GM10847 (cell line): ENCODE results near the gene RFX3.

Experiments used
- POLR2A ChIP-seq: IDR thresholded peaks from 2 replicates; pipeline ENCODE4 v1.6.1; 2011; ENCODE audit not compliant: insufficient read length; ENCODE audit errors: extremely low read depth

The RFX3 gene

DNA sequence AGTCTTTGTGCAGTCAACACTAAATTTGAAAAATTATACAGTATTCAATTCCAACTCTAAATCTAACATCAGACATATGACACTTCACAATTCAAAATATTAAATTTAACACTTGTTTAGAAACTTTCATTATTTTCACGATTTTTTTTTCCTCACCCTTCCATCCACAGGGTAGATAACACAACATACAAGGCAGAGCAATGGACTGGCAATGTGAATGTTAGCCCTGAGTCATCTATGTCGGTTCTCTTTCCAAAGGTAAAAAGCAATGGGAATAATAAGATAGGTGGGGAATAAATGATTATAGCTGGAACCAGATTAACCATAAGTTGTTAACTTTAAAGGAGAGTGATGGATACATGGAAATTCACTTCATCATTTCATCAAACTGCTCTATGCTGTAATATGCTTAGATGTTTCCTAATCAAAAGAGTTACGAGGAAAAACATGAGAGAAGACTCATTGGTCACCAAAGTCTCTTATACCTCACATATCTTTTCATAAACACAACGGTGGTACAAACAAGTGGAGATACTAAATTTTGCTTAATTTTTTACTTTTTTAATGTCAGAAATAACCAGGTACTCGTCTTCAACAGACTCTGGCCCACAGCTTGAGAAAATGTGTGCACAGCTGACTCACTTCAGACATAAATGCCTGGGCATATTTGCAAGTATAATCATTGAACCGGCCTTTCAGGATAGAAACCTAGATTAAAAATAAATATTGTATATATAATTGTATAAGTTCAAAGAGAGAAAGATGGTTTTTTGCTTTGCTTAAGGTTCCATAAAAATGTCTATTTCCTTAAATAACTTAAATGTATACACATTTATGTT is 23.0 kb downstream of the RFX3 start:
- TF ChIP-seq POLR2A = no peak

DNA sequence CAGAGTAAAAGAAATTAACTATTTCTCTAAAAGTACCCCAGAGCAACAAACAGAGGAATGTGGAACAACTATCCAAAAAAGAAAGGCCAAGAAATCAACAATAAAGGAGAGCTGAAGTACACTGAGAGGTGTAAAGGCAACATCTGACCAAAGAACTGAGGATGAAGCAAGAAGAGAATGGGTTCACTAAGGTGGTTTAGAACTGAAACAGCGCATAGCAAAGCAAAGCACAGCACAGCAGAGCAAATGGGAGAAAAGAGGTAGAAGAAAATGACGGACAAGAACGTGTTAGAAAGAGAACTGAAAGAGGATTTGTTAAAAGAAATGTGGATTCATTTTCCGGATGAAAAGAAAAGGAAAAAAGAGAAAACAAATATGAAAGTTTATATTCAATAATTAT is 25.8 kb downstream of the RFX3 start:
- no peak for TF ChIP-seq POLR2A

DNA sequence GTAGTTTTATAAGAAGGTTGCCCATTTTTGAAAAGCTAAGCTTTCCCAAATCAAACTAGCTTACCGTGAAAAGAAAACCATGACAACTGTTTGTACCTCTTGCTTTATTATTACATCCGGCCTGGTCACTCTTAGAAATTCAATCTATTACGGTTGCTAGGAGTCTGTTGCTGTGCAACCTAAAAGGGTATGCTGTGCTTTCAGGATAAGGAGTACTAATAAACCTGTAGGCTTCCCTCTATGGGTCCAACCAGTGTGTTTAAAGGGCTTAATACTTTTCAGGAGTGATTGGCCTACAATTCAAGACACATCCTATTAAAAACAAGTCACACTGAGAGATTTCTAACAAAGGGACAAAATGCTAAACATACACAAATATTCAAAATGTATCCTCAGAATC is 27.1 kb downstream of the RFX3 start:
- no peak for TF ChIP-seq POLR2A

DNA sequence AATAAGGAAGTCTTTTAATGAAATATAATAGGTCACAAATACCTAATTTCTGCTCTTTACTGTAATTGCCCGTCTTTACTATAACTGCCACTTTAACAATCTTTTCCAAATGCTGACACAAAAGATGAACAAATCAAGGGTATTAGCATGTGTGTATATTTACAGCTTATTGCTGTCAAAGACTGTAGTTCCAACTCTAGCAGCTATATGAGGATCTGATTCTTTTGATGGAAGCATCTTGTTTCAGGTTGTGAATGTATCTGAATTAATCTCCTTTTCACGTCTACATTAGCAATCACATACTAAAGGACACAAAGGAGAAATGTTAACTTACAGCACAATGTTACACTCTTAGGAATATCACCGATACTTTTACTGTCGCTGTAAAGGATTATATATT is 27.9 kb downstream of the RFX3 start:
- no peak for TF ChIP-seq POLR2A

DNA sequence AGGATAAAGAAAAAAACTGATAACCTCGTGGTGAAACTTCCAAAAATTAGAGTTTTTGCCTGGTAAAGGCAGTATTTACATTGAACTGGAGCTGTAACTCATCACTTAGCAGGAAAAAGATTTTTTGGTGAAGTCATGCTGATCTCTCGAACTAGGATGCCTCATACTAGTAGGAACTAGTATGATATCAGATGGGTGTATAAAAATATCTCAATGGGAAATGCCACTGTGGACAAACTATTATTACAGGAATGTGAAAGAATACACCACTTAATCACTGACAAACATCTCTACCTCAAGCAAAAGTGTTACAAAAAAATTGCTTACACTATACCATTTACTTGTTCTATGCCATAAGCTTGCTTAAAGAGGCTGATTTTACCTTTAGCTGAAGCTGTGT is 28.4 kb downstream of the RFX3 start:
- TF ChIP-seq POLR2A = no peak

DNA sequence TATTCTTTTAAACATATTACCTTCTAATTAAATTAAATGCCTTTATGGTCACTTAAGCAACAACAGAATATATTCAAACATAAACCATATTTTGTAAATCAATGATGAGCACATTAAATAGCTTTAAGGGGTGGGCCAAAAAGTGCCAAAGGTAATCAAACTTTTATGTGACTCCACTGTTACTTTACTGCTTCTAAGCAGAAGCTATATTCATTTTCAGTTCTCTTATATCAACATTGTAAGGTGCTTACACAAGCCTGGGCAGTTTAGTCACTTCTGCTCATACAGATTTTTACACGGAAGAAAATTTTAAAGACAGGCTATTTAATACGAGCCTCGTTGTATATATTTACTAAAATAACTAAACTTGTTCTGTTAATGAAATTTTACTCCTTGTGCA is 29.9 kb downstream of the RFX3 start:
- TF ChIP-seq POLR2A = no peak

DNA sequence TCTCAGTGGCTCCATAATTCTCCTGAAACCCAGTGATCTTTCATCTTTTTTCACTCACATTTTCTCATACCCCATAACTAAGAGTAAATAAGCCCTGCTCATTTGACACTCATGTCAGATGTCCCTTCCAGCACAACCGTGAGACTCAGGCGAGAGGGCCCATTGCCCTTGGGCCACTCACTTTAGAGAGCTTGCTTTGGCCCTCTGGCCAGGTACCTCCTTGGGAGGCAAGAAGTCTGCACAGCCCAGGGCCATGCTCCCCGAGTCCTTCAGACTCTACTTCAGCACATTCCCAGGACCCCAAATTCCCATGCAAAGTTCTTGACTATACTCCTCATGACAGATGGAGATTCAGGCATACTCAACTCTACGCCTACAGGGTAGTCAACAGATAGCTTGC is 33.6 kb downstream of the RFX3 start:
- no peak for TF ChIP-seq POLR2A

DNA sequence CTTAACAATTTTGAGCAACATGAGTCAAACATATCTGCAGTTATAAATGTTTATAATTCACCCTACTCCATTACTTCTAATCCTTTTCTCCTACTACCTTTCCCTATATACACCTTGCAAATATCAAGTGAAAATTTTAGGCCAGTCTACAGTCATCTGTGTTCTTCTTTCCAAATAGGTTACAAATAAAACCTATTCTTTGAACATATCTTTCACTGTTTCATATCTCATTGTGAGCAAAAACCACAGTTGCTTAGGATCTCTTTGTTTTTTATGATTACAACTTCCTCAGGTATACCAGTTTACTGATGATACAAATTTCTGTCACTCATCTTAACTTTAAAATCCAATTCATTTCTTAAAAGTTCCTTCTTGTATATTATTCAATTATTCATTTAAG is 34.4 kb downstream of the RFX3 start:
- TF ChIP-seq POLR2A = no peak

DNA sequence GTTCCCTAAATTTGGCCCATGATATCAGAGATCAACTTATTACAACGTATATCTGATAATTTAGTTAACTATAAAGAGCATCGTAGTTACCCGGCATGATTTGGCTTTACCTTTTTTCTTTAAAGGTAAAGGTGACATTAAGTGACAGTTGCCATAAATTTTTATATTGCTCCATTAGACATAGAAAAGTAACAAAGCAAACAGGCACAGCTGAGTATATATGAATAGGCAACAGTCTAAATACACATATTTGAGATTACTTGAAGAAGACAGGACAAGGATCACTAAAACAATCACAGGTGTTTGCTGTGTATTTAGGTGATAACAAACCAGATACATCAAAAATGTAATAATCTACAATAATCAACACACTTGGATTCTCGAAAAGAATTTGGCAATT is 34.8 kb downstream of the RFX3 start:
- no peak for TF ChIP-seq POLR2A

DNA sequence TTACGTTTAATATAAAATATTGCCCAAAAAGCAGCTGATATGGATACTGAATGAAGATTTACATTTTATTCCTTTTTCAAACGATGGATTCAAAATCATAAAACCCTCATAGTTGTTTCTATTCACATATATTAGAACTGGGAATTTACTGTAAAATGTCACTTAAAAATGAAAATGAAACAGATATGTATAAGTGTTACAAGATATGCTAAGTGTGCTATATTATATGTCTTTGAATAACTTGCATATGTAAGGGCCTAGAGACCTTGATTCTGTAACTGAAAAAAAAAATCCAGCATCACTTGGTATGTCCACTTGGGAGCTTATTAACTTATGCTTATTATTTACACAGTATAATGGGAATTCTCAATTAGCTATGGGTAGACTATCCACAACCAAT is 43.2 kb downstream of the RFX3 start:
- TF ChIP-seq POLR2A = no peak

DNA sequence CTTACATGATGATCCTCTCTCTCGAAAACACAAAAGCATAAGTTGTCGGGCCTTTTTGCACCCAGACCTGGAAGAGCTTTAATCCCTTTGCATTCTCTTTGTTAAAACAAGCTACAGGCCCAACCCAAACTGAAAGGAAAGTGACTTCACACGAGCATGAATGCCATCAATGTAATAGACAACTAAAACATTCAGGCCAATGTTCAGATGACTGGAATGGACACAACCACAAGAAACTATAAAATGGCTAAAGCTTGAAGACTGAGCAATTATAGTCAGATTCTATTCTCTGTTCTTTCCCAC is 45.5 kb downstream of the RFX3 start:
- no peak for TF ChIP-seq POLR2A

DNA sequence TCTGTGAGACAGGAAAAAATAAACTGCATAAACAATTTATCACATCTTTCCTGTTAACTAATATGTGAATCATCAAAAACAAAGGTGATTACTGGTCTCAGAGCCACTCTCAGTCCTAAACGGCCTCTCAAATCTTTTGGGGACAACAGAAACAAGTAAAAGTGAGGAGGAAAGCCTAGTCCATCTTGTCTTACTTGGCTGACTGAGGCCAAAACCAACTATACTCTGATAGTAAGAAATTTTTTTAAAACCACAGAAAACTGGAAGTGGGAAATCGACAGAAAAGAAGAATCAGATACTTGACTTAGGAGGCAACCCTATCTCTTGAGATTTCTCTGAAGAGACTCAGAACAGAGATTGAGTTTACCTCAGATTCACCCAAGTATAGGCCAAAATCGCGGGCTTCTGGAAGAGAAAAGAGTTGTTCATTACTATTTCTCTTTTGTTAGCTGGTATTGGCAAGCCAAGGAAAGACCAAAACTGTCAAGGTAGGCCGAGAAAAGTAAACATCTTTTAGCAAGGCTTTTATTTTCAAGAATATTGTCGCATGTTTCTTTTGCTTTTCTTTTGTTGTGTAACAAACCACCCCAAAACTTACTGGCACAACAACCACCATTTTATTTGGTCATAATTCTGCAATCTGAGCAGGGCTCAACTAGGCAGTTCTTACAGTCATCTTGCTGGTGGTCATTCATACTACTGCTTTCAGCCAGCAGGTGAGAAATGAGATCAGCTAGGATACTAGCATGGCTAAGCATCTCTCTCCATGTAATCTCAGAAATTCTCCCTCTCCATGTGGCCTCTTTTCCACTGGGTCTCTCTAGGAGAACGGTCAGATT is 46.1 kb downstream of the RFX3 start:
- TF ChIP-seq POLR2A = no peak

DNA sequence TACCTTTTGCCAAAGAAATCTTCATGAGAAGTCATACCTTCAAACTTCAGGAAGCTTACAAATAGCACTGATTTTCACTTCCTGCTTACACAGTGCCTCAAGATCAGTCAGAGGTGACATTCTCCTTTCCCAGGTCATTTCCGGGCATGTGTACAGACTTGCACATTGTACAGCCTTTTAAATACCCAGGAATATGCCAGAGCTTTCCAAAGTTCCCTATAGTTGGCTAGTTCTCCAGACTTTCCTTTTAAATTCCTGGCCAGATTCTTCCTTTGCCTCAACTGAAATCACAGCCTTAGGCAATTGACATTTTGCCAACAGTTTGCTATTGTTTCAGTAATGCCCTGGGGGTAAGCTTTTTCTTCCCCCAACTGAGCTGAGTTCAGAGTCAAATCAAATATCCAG is 47.2 kb downstream of the RFX3 start:
- TF ChIP-seq POLR2A = no peak

DNA sequence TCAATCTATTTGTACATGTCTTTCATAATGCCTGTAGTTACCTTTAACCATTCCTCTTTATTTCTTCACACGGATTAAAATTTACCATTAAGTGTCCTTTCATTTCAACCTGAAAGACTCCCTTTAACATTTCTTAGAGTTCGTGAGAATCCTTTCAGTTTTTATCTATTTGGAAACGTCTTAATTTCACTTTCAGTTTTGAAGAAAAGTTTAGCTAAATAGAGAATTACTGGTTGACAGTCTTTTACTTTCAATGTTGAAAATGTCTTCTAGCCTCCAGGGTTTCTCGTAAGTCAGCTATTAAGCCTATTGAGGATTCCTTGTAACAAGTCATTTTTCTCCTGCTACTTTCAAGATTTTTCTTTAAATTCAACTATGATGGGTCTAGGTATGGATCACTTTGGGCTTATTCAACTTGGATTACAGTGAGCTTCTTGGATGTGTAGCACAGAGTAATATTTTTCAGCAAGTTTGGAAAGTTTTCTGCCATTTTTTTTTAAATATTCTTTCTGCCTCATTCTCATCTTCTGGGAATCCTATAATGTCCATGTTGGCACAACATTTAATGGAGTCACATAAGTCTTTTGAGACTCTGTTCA is 48.5 kb downstream of the RFX3 start:
- TF ChIP-seq POLR2A = no peak

DNA sequence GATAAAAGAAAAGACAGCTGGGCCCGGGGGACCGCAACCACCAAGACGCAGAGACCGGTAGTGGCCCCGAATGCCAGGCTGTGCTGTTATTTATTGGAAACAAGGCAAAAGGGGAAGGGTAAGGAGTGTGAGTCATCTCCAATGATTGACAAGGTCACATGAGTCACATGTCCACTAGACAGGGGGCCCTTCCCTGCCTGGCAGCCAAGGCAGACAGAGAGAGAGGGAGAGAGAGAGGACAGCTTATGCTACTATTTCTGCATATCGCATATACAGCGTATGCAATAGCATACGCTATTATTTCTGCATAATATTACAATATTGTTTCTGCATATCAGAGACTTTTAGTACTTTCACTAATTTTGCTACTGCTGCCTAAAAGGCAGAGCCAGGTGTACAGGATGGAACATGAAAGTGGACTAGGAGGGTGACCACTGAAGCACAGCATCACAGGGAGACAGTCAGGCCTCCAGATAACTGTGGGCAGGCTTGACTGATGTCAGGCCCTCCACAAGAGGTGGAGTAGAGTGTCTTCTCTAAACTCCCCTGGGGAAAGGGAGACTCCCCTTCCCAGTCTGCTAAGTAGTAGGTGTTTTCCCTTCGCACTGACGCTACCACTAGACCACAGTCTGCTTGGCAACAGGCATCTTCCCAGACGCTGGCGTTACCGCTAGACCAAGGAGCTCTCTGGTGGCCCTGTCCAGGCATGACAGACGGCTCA is 50.3 kb downstream of the RFX3 start:
- no peak for TF ChIP-seq POLR2A

DNA sequence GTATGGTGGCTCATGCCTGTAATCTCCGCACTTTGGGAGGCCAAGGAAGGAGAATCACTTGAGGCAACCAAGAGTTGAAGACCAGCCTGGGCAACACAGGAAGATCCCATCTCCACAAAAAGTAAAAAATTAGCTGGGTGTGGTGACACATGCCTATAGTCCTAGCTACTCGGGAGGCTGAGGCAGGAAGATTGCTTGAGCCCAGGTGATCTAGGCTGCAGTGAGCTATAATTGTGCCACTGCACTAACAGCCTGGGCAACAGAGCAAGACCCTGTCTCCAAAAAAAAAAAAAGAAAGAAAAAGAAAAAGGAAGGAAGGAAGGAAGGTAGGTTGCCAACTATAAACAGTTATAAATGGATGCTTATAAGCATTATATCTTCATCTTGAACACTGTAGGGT is 51.0 kb downstream of the RFX3 start:
- no peak for TF ChIP-seq POLR2A
